Cardiac muscle cell (in vitro differentiated cells and primary cell): Measurements from ENCODE around the gene TSPEAR. TPM values are rescaled to one million over a fixed set of nuclear protein-coding genes. Genes with fewer than 3 reads are reported as not detected.

Experiments used
- DNase-seq, 2 donors: peaks; one replicate each; pipeline versions ENCODE4 v3.0.0 to v3.0.0-alpha.2; 2010 to 2017; ENCODE audit warnings: low read depth in 1 of 2, low spot score in 1 of 2
- H3K27ac ChIP-seq: fragments of 200-600 bp; sonication (generic); 2 replicates; pipeline ENCODE4 v1.5.1; 2016
- H3K27me3 ChIP-seq: fragments of 200-600 bp; sonication (generic); 2 replicates; pipeline ENCODE4 v1.6.0; 2016; ENCODE audit warnings: control low read depth
- H3K36me3 ChIP-seq: fragments of 200-600 bp; sonication (generic); 2 replicates; pipeline ENCODE4 v1.5.1; 2016; ENCODE audit warnings: control low read depth
- H3K4me1 ChIP-seq: fragments of 200-600 bp; sonication (generic); 2 replicates; pipeline ENCODE4 v1.8.1; 2017; ENCODE audit warnings: low read depth, mild to moderate bottlenecking, mixed run types
- H3K4me3 ChIP-seq: fragments of 200-600 bp; sonication (generic); 2 replicates; pipeline ENCODE4 v1.5.1; 2016; ENCODE audit warnings: mild to moderate bottlenecking
- H3K9me3 ChIP-seq: fragments of 200-600 bp; sonication (generic); 2 replicates; pipeline ENCODE4 v1.5.1; 2017; ENCODE audit warnings: low read depth, mild to moderate bottlenecking, control low read depth
- CTCF ChIP-seq: IDR thresholded peaks from 2 replicates; pipeline ENCODE4 v1.5.1; 2012; ENCODE audit warnings: low read depth, mild to moderate bottlenecking, low read length
- polyA plus RNA-seq: library from polyadenylated mRNA; unstranded; fragments of >200 nt; fragmentation: Nextera tagmentation; extraction: Ambion mirVana; gene quantifications from 2 replicates; pipeline ENCODE4 v1.2.1, GENCODE V29; 2016
- total RNA-seq: library from RNA; depleted of rRNA; stranded (reverse); fragments of >200 nt; gene quantifications from 2 replicates; pipeline ENCODE4 v1.2.3, GENCODE V29; 2016

The TSPEAR gene
- total and polyA plus RNA-seq, 2 experiments from 2014 or later: 2.8 to 3.4 TPM

DNA sequence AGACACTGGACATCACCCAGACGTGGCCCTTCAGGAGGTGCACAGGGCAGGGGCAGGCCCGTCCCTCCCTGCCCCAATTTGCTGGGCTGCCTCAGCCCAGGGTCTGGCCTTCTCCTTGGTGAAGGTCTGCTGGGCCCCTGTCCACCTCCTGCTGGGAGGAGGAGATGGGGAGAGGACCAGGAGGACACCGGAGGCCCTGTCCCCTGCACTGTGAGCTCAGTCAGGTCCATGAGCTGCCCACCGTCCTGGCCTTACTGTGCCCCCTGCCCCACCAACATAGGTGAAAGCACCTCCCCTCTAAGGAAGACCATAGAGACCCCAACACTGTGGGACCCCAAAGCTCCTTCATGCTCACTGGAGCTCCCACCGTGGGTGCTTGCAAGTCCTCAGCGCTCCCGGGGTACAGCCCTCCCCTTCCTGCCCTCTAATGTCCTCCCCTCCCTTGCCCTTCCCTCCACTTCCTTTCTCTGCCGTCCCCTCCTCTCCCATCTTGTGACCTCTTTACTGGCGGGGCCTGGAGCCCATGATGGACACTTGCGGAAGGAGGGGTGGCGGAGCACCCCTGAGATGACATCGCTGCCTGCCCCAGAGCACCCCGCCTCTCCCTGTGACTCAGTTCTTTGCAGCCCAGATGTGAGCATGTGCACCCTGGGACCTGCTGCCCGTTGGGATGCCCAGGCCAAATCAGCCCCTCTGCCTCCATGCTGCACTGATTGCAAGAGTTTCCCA lies 251.5 kb downstream of the TSPEAR start:
- peaks cover 3% of the 10 kb centered on the region for H3K4me1 ChIP-seq
- TF ChIP-seq CTCF: no peak
- H3K4me3 ChIP-seq: no peak overlapping the region
- no peaks in the 10 kb centered on the region for H3K27me3 ChIP-seq
- no peak overlapping the region for H3K27ac ChIP-seq
- no peak for DNase-seq
- H3K9me3 ChIP-seq: no peaks in the 10 kb centered on the region
- H3K36me3 ChIP-seq: no peaks in the 10 kb centered on the region

DNA sequence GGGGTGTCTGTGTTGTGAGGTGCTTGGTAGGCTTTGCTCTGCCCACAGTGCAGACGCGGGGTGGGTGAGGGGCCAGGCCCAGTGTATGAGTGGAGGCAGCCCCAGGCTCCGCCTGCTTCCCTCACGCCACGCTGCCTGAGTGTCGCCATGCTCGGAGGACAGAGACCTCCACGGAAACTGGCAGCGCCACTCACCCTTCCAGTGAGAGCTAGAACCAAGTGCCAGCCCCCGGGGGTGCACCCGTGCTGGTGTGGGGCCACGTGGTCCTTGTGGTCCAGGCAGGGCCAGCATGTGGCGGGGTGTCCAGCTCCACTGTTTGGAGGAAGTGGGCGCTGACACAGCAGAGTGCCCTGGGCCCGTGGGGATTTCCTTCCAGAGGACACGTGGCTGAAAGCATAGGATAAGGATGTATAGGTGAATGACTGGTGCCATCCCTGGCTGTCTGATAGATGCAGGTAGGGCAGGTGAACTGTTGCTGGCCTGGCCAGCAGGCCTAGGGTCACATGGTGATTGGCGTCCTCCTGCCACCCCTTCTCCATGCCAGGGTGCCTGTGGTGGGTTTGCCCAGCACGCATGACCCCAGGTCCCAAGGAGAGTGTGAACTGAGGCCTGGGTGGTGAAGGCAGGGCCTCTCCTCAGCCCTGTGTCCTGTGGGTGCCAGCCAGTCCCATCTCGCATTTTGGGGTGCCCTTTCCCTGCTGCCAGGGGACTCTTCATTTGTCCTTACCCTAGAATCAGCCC lies 252.2 kb downstream of the TSPEAR start:
- peaks cover 3% of the 10 kb centered on the region for H3K4me1 ChIP-seq
- H3K9me3 ChIP-seq: no peaks in the 10 kb centered on the region
- H3K36me3 ChIP-seq: no peaks in the 10 kb centered on the region
- TF ChIP-seq CTCF: no peak
- H3K27me3 ChIP-seq: no peaks in the 10 kb centered on the region
- H3K4me3 ChIP-seq: no peak overlapping the region
- no peak overlapping the region for H3K27ac ChIP-seq
- DNase-seq: no peak

- H3K27me3 ChIP-seq: no peaks in the 10 kb centered on the region
- no peak for TF ChIP-seq CTCF
- no peaks in the 10 kb centered on the region for H3K36me3 ChIP-seq
- DNase-seq: no peak
- H3K4me1 ChIP-seq: peaks cover 3% of the 10 kb centered on the region
- H3K4me3 ChIP-seq: no peak overlapping the region
- no peaks in the 10 kb centered on the region for H3K9me3 ChIP-seq
- H3K27ac ChIP-seq: no peak overlapping the region
Measured at GRCh38 chr21:44456915-44457736, 254.2 kb downstream of the TSPEAR start.

DNA sequence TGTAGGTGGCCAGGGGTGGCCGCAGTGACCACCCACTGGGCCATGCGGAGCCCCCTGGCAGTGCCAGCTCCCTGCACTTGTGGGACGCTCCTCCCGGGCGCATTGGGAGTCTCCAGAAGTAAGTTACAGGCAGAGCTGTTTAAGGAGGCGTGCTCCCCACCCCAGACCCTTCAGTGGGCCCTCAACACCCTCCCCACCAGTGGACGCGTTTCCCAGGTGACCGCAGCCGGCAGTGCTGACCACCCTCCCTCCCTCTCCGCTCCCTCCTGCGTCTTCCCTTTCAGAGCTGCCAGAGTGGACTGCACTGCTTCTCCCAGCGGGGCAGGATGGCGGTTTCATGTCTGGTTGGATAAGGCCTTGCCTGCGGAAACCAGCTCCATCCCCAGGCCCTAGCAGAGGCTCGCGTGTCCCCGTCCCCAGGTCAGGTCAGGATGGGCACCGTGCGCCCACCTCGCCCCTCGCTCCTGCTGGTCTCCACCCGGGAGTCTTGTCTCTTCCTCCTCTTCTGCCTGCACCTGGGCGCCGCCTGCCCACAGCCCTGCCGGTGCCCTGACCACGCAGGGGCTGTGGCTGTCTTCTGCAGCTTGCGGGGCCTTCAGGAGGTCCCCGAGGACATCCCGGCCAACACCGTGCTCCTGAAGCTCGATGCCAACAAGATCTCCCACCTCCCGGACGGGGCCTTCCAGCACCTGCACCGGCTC lies 255.0 kb downstream of the TSPEAR start:
- no peak for DNase-seq
- peak overlapping the region; percentile 98 for H3K4me3 ChIP-seq
- H3K4me1 ChIP-seq: peaks cover 3% of the 10 kb centered on the region
- no peak for TF ChIP-seq CTCF
- H3K36me3 ChIP-seq: no peaks in the 10 kb centered on the region
- H3K27ac ChIP-seq: no peak overlapping the region
- no peaks in the 10 kb centered on the region for H3K9me3 ChIP-seq
- H3K27me3 ChIP-seq: no peaks in the 10 kb centered on the region

- TF ChIP-seq CTCF: peak; percentile 34
- Histone ChIP-seq H3K36me3 (no peaks in the 10 kb centered on the region), H3K4me1 (peaks cover 3% of the 10 kb centered on the region), H3K9me3 (no peaks in the 10 kb centered on the region), H3K27ac (no peak overlapping the region), H3K4me3 (peak overlapping the region; percentile 98), H3K27me3 (no peaks in the 10 kb centered on the region)
- peak; percentile 40 to 55 for DNase-seq
Measured at GRCh38 chr21:44455524-44456213, 255.7 kb downstream of the TSPEAR start.
